Ishikawa (cell line): ENCODE measurements around the gene TP53I13.

Source experiments
- CEBPB ChIP-seq: IDR thresholded peaks from 2 replicates; pipeline ENCODE4 v1.6.1; 2012
- CREB1 ChIP-seq: IDR thresholded peaks from 2 replicates; pipeline ENCODE4 v1.6.1; 2012; ENCODE audit warnings: low read depth
- EGR1 ChIP-seq: IDR thresholded peaks from 2 replicates; pipeline ENCODE4 v1.6.1; 2012
- EP300 ChIP-seq: IDR thresholded peaks from 2 replicates; pipeline ENCODE4 v1.6.1; 2012; ENCODE audit warnings: borderline replicate concordance
- FOXM1 ChIP-seq: IDR thresholded peaks from 2 replicates; pipeline ENCODE4 v1.6.1; 2012; ENCODE audit warnings: low read depth, borderline replicate concordance
- NFIC ChIP-seq: IDR thresholded peaks from 2 replicates; pipeline ENCODE4 v1.6.1; 2012
- RAD21 ChIP-seq: IDR thresholded peaks from 2 replicates; pipeline ENCODE4 v1.6.1; 2012; ENCODE audit warnings: low read depth
- TAF1 ChIP-seq: IDR thresholded peaks from 2 replicates; pipeline ENCODE4 v1.6.1; 2012; ENCODE audit warnings: low read depth, mild to moderate bottlenecking
- TCF12 ChIP-seq: IDR thresholded peaks from 2 replicates; pipeline ENCODE4 v1.6.1; 2012; ENCODE audit warnings: low read depth
- TEAD4 ChIP-seq: IDR thresholded peaks from 2 replicates; pipeline ENCODE4 v1.6.1; 2012
- USF1 ChIP-seq: IDR thresholded peaks from 2 replicates; pipeline ENCODE4 v1.6.1; 2012
- YY1 ChIP-seq: IDR thresholded peaks from 2 replicates; pipeline ENCODE4 v1.6.1; 2012; ENCODE audit warnings: low read depth
- ZBTB7A ChIP-seq: IDR thresholded peaks from 2 replicates; pipeline ENCODE4 v1.6.1; 2012; ENCODE audit warnings: low read depth
- TF ChIP-seq, protein P1 (sequence below): IDR thresholded peaks from 2 replicates; pipeline ENCODE4 v1.6.1; 2012; ENCODE audit warnings: low read depth, mild to moderate bottlenecking
- TF ChIP-seq, protein P2 (sequence below): IDR thresholded peaks from 2 replicates; pipeline ENCODE4 v1.6.1; 2012

Gene TP53I13

DNA sequence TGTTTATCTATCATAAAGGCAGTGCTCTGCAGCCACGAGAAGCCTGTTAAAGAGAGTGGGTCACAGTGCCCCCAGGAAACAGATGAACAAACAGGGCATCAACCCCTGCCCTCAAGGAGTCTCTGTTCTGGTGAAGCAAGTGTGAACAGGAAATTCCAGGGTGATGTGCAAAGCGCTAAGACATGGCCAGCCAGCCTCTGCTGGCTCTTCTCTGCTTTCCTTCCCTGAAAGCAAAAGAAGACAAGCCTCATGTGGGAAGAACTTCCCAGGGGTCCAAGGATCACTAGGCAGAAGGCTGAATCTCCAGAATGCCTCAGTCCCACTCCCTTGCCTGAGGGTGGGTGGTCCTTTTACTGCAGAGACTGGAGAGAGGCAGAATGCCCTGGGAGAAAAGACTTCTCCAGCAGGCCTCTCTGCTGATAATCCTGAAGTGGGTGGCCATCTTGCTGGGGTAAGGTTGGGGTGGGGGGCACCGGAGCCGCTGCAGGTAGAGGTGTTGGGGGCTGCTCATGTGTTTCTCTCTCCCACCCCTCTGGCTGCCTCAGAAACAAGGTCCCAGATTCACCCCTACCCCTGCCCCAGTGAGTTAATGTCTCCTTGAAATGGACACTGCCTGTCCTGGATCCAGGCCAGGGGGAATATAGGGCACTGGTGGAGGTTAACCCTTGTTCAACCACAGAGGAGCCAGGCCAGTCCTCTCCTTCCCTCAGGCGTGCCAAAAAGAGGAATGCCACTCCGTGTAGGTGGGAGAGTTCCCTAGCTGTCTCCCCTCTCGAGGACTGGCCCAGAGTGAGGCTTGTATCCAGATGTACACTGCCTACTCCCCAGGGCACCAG is 26.8 kb downstream of the TP53I13 start:
- no peak for TF ChIP-seq CEBPB
- no peak for TF ChIP-seq EGR1
- TF ChIP-seq, protein P1, sequence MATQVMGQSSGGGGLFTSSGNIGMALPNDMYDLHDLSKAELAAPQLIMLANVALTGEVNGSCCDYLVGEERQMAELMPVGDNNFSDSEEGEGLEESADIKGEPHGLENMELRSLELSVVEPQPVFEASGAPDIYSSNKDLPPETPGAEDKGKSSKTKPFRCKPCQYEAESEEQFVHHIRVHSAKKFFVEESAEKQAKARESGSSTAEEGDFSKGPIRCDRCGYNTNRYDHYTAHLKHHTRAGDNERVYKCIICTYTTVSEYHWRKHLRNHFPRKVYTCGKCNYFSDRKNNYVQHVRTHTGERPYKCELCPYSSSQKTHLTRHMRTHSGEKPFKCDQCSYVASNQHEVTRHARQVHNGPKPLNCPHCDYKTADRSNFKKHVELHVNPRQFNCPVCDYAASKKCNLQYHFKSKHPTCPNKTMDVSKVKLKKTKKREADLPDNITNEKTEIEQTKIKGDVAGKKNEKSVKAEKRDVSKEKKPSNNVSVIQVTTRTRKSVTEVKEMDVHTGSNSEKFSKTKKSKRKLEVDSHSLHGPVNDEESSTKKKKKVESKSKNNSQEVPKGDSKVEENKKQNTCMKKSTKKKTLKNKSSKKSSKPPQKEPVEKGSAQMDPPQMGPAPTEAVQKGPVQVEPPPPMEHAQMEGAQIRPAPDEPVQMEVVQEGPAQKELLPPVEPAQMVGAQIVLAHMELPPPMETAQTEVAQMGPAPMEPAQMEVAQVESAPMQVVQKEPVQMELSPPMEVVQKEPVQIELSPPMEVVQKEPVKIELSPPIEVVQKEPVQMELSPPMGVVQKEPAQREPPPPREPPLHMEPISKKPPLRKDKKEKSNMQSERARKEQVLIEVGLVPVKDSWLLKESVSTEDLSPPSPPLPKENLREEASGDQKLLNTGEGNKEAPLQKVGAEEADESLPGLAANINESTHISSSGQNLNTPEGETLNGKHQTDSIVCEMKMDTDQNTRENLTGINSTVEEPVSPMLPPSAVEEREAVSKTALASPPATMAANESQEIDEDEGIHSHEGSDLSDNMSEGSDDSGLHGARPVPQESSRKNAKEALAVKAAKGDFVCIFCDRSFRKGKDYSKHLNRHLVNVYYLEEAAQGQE, result no peak
- TF ChIP-seq TEAD4, result no peak
- TF ChIP-seq YY1, result no peak
- TF ChIP-seq USF1, result no peak
- TF ChIP-seq FOXM1, result no peak
- TF ChIP-seq, protein P2, sequence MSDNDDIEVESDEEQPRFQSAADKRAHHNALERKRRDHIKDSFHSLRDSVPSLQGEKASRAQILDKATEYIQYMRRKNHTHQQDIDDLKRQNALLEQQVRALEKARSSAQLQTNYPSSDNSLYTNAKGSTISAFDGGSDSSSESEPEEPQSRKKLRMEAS, result no peak
- TF ChIP-seq NFIC, result no peak
- no peak for TF ChIP-seq TAF1
- no peak for TF ChIP-seq EP300
- no peak for TF ChIP-seq RAD21
- TF ChIP-seq TCF12, result no peak
- no peak for TF ChIP-seq CREB1
- TF ChIP-seq ZBTB7A, result no peak

DNA sequence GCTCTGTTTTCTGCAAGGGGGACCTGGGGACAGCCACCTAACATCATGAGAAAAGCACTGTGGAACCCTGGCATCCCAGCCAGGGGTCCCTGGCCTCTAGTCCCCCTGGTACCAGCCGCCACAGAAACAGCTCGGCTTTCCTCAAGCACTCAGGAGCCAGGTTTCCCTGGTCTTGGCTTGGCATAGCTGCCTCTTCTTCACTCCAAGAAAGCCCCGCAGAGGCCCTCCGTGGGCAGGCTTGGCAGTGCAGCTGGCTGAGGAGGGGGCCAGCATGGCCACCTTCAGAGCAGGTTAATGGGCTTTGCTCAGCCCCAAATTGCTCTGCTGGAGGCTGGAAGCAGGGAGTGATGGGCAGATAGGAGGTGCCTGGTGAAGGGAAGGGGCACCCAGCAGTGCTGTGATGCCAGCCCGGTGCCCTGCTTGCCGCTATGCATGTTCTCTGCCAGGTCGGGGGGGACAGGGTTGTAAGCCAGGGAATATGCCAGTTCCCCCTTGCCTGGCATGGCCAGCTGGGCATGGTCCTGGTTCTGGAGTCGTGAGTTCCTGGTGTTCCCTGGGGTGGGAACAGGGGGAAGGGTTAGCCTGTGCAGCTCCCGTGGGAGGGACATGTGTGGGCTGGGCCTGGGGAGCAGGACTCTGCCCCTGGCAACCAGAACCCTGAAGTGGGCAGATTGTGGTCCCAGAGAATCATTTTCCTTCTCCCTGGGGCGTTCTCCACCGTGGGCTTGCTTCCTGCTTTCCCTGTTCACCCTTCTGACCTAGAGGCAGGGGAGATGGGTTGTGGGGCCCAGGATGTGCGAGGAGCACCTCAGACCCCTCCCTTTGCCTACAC is 27.7 kb downstream of the TP53I13 start:
- no peak for TF ChIP-seq CEBPB
- no peak for TF ChIP-seq EGR1
- no peak for TF ChIP-seq YY1
- no peak for TF ChIP-seq NFIC

DNA sequence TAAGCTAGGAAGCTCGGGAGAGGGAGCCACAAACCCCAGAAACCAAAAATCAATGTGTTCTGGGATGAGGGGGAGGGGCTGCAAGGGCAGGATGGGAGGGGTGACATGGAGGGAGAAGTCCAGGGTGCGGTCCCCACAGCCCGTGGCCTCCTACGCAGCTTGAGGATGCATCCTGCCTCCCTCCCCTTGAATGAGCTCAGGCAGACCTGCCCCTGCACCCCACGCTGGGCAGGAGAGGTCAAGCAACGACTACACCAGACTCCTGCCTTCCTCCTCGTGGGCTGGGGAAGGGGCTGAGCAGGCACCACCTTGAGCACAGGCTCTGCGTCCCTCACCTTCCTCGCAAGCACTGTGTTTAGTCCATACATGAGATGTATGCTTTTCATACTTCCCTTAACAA is 28.3 kb downstream of the TP53I13 start:
- no peak for TF ChIP-seq FOXM1
- TF ChIP-seq RAD21, result no peak
- no peak for TF ChIP-seq CREB1
- TF ChIP-seq EGR1, result no peak
- TF ChIP-seq, protein P1, result no peak
- TF ChIP-seq ZBTB7A, result no peak
- no peak for TF ChIP-seq CEBPB
- no peak for TF ChIP-seq USF1
- TF ChIP-seq, protein P2, result no peak
- TF ChIP-seq EP300, result no peak

GRCh38 chr17:29597361-29598172 is 29.1 kb downstream of the TP53I13 start:
- TF ChIP-seq TEAD4 (0 out of 2 replicates have a peak, but pooled peaks have one; percentile 23), NFIC (peak; percentile 46; the same call in 1 of the 2 replicates), TAF1 (no peak)

DNA sequence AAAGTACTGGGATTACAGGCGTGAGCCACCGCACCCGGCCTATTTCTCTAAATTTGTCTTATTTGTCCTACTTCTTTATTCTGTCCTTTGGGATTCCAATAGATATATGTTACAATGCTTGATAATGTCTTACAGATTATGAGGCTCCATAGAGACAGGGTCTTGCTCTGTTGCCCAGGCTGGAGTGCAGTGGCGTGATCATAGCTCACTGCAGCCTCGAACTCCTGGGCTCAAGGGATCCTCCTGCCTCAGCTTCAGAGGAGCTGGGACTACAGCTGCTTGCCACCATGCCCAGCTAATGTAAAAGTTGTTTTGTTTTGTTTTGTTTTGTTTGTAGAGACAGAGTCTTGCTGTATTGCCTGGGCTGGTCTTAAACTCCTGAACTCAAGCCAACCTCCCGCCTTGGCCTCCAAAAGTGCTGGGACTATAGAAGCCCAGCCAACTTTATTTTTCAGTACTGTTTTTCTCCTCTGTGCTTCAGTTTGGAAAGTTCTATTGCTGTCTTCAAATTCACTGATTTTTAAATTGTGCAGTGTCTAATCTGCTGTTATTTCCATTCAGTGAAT is 34.7 kb downstream of the TP53I13 start:
- no peak for TF ChIP-seq NFIC
